Measurements from ENCODE around the gene RAB40B. TPM values are rescaled to one million over a fixed set of nuclear protein-coding genes. Genes with fewer than 3 reads are reported as not detected.
A peak's percentile ranks its signal among the peaks of the same experiment; 100 is the strongest.

The RAB40B gene
- total RNA-seq, 8 experiments from 2014 or later = 4.4 to 9.0 (median 6.8) TPM

GRCh38 chr17:82729479-82730260, 31.2 kb upstream of the RAB40B start:
- in situ Hi-C loops (cut with MboI; ENCODE audit: low pct_unique_long_range_greater_than_20kb in 2 of 9, low sequenced_read_pairs in 9 of 9, unreplicated experiment in 9 of 9) = no loop called here
- ATAC-seq (replicated peaks in 6 of 8) = peak in 4 of 8 experiments; percentile 24 to 45 (median 28)
- Histone ChIP-seq H3K4me3 (no peak overlapping the region), H3K4me1 (replicated peaks in 1 of 2) (peaks cover 0 to 3% of the 10 kb centered on the region in 2 donors), H3K27ac (no peak overlapping the region)
- 76 to 100% (median 96%) methylated on average over 2 to 13 of the region's 48 CpGs; no CpG with 5 or more reads in 3 of the 10 experiments for WGBS, 10 experiments

- in situ Hi-C loops (cut with MboI; ENCODE audit: low pct_unique_long_range_greater_than_20kb in 2 of 9, low sequenced_read_pairs in 9 of 9, unreplicated experiment in 9 of 9) = no loop called here
- H3K4me1 ChIP-seq (replicated peaks in 1 of 2) = no peaks in the 10 kb centered on the region
- H3K27ac ChIP-seq = no peak overlapping the region
- WGBS, 10 experiments = 97 to 100% methylated on average over 2 to 5 of the region's 10 CpGs; no CpG with 5 or more reads in 8 of the 10 experiments
- no peak for ATAC-seq (replicated peaks in 6 of 8)
- H3K4me3 ChIP-seq = no peak overlapping the region
These were observed 27.9 kb upstream of the RAB40B start for GRCh38 chr17:82726427-82726826.

GRCh38 chr17:82723169-82723807, 24.8 kb upstream of the RAB40B start:
- ATAC-seq (replicated peaks in 6 of 8) = no peak
- H3K4me3 ChIP-seq = no peak overlapping the region
- in situ Hi-C loops (cut with MboI; ENCODE audit: low pct_unique_long_range_greater_than_20kb in 2 of 9, low sequenced_read_pairs in 9 of 9, unreplicated experiment in 9 of 9) = no loop called here
- no peak overlapping the region for H3K27ac ChIP-seq
- WGBS, 10 experiments = 57 to 100% (median 77%) methylated on average over 1 to 3 of the region's 26 CpGs; no CpG with 5 or more reads in 5 of the 10 experiments
- H3K4me1 ChIP-seq (replicated peaks in 1 of 2) = no peaks in the 10 kb centered on the region

GRCh38 chr17:82722341-82723013, 24.0 kb upstream of the RAB40B start:
- peaks cover 2 to 4% of the 10 kb centered on the region in 2 donors for H3K4me1 ChIP-seq (replicated peaks in 1 of 2)
- no peak for ATAC-seq (replicated peaks in 6 of 8)
- H3K4me3 ChIP-seq = no peak overlapping the region
- in situ Hi-C loops (cut with MboI; ENCODE audit: low pct_unique_long_range_greater_than_20kb in 2 of 9, low sequenced_read_pairs in 9 of 9, unreplicated experiment in 9 of 9) = no loop called here
- 40 to 96% (median 87%) methylated on average over 1 to 9 of the region's 19 CpGs; no CpG with 5 or more reads in 1 of the 10 experiments for WGBS, 10 experiments
- H3K27ac ChIP-seq = no peak overlapping the region

GRCh38 chr17:82720204-82720603, 21.7 kb upstream of the RAB40B start:
- H3K4me1 ChIP-seq (replicated peaks in 1 of 2) = peaks cover 8 to 9% of the 10 kb centered on the region in 2 donors
- in situ Hi-C loops (cut with MboI; ENCODE audit: low pct_unique_long_range_greater_than_20kb in 2 of 9, low sequenced_read_pairs in 9 of 9, unreplicated experiment in 9 of 9) = no loop called here
- no peak for ATAC-seq (replicated peaks in 6 of 8)
- no peak overlapping the region for H3K4me3 ChIP-seq
- 68 to 100% (median 89%) methylated on average over 1 to 6 of the region's 19 CpGs; no CpG with 5 or more reads in 5 of the 10 experiments for WGBS, 10 experiments
- H3K27ac ChIP-seq = no peak overlapping the region

GRCh38 chr17:82718986-82719685, 20.6 kb upstream of the RAB40B start:
- in situ Hi-C loops (cut with MboI; ENCODE audit: low pct_unique_long_range_greater_than_20kb in 2 of 9, low sequenced_read_pairs in 9 of 9, unreplicated experiment in 9 of 9) = no loop called here
- ATAC-seq (replicated peaks in 6 of 8) = no peak
- Histone ChIP-seq H3K4me3 (no peak overlapping the region), H3K27ac (no peak overlapping the region), H3K4me1 (replicated peaks in 1 of 2) (peaks cover 8 to 9% of the 10 kb centered on the region in 2 donors)
- 98 to 100% (median 100%) methylated on average over 1 to 11 of the region's 18 CpGs; no CpG with 5 or more reads in 4 of the 10 experiments for WGBS, 10 experiments

GRCh38 chr17:82716203-82717010, 17.9 kb upstream of the RAB40B start, which contains the start of gene FN3KRP:
FN3KRP (plus strand) TSS chr17:82716706; CDS start chr17:82716756, 50 bp downstream.
- 0 to 3% methylated on average over 6 to 7 of the region's 75 CpGs; no CpG with 5 or more reads in 8 of the 10 experiments for WGBS, 10 experiments
- Histone ChIP-seq H3K4me1 (replicated peaks in 1 of 2) (peaks cover 8 to 9% of the 10 kb centered on the region in 2 donors), H3K27ac (peak within 1 kb of the TSS in 1 of 2 donors; percentile 19), H3K4me3 (peak within 1 kb of the TSS; percentile 54 to 91 (median 84))
- ATAC-seq (replicated peaks in 6 of 8) = peak; percentile 83 to 93 (median 90)
- in situ Hi-C loops (cut with MboI; ENCODE audit: low pct_unique_long_range_greater_than_20kb in 2 of 9, low sequenced_read_pairs in 9 of 9, unreplicated experiment in 9 of 9) = no loop called here

- no peak for ATAC-seq (replicated peaks in 6 of 8)
- WGBS, 10 experiments = 40 to 91% (median 81%) methylated on average over 2 to 22 of the region's 35 CpGs; no CpG with 5 or more reads in 5 of the 10 experiments
- Histone ChIP-seq H3K4me3 (no peak overlapping the region), H3K4me1 (replicated peaks in 1 of 2) (peaks cover 12 to 13% of the 10 kb centered on the region in 2 donors), H3K27ac (no peak overlapping the region)
- in situ Hi-C loops (cut with MboI; ENCODE audit: low pct_unique_long_range_greater_than_20kb in 2 of 9, low sequenced_read_pairs in 9 of 9, unreplicated experiment in 9 of 9) = no loop called here
These were observed 14.7 kb upstream of the RAB40B start for GRCh38 chr17:82713071-82713723.

- Histone ChIP-seq H3K4me1 (replicated peaks in 1 of 2) (peaks cover 5 to 8% of the 10 kb centered on the region in 2 donors), H3K4me3 (no peak overlapping the region), H3K27ac (no peak overlapping the region)
- in situ Hi-C loops (cut with MboI; ENCODE audit: low pct_unique_long_range_greater_than_20kb in 2 of 9, low sequenced_read_pairs in 9 of 9, unreplicated experiment in 9 of 9) = no loop called here
- WGBS, 10 experiments = 58 to 96% (median 68%) methylated on average over 3 to 14 of the region's 29 CpGs; no CpG with 5 or more reads in 3 of the 10 experiments
- ATAC-seq (replicated peaks in 6 of 8) = no peak
These were observed 12.2 kb upstream of the RAB40B start for GRCh38 chr17:82710499-82711232.

GRCh38 chr17:82709676-82710498, 11.4 kb upstream of the RAB40B start:
- H3K4me1 ChIP-seq (replicated peaks in 1 of 2) = peaks cover 4 to 7% of the 10 kb centered on the region in 2 donors
- ATAC-seq (replicated peaks in 6 of 8) = peak in 2 of 8 experiments; percentile 7 to 9
- WGBS, 10 experiments = 35 to 85% (median 70%) methylated on average over 2 to 11 of the region's 25 CpGs; no CpG with 5 or more reads in 7 of the 10 experiments
- in situ Hi-C loops (cut with MboI; ENCODE audit: low pct_unique_long_range_greater_than_20kb in 2 of 9, low sequenced_read_pairs in 9 of 9, unreplicated experiment in 9 of 9) = no loop called here
- no peak overlapping the region for H3K4me3 ChIP-seq
- H3K27ac ChIP-seq = no peak overlapping the region
